ENCODE data around the gene ART1. TPM values are rescaled to one million over a fixed set of nuclear protein-coding genes. Genes with fewer than 3 reads are reported as not detected.
A peak's percentile ranks its signal among the peaks of the same experiment; 100 is the strongest.
"Not testable (repeated sequence)": the region's sequence is repeated elsewhere in the genome, so short reads cannot be mapped to it uniquely, and the experiment has no call there.

Gene ART1, protein sequence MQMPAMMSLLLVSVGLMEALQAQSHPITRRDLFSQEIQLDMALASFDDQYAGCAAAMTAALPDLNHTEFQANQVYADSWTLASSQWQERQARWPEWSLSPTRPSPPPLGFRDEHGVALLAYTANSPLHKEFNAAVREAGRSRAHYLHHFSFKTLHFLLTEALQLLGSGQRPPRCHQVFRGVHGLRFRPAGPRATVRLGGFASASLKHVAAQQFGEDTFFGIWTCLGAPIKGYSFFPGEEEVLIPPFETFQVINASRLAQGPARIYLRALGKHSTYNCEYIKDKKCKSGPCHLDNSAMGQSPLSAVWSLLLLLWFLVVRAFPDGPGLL
- not detected in 2 replicates for total RNA-seq (2014; rRNA removed; shearing (Covaris generic); ENCODE audit: low replicate concordance)

DNA sequence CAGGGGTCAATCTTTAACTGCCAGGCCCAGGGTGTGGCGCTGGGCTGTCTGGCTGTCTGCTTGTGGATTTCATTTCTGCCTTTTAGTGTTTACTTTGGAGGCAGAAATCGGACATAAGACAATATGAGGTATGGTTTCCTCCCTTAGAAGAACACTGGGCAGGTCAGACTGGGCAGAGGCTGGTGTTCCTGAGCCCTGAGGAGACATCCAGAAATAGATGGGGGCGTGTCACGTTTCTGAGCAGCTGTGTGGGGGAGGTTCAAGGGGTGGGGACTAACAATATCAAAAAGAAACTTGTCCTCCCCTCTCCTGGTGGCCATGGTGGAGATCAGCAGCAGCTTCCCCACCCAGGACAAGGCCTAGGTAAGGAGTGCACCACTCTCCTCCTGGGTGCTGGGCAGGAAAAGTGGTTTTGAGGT is at the start of gene ART1:
TSS of gene ART1 (plus strand) at position 312 of the 419 bp plus-strand sequence. CDS start 14,086 bp downstream, outside the sequence.
- peak; percentile 85 for DNase-seq (ENCODE audit: low read depth)
- in situ Hi-C loops (cut with HindIII; ENCODE audit: low pct_unique_long_range_greater_than_20kb, low sequenced_read_pairs), result no loop called here

DNA sequence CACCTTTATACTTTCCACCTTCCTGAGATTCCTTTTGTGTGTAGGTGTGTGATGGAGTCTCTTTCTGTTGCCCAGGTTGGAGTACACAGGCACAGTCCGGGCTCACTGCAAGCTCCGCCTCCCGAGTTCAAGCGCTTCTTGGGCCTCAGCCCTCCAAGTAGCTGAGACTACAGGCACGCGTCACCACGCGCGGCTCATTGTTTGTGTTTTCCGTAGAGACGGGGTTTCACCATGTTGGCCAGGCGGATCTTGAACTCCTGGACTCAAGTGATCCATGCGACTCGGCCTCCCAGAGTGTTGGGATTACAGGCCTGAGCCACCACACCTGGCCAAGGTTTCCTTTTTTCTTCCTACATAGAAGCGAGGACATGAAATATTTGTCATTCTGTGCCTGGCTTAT is 47.2 kb upstream of the ART1 start:
- in situ Hi-C loops (cut with HindIII; ENCODE audit: low pct_unique_long_range_greater_than_20kb, low sequenced_read_pairs); DNase-seq (ENCODE audit: low read depth): not testable (repeated sequence)

DNA sequence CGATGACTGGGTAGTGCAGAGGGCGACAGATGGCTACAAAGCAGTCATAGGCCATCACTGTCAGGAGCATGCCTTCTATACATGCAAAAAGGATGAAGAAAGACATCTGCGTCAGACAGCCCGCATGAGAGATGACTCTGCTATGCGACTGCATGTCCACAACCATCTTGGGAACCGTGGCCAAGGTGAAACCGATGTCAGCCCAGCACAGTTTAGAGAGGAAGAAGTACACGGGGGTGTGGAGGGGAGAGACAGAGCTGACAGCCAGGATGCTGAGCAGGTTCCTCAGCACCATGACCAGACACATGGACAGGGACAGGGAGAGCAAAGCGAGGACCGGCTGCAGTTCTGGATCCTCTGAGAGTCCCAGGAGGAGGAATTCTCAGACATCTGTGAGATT is 44.7 kb upstream of the ART1 start:
- in situ Hi-C loops (cut with HindIII; ENCODE audit: low pct_unique_long_range_greater_than_20kb, low sequenced_read_pairs); DNase-seq (ENCODE audit: low read depth): not testable (repeated sequence)

DNA sequence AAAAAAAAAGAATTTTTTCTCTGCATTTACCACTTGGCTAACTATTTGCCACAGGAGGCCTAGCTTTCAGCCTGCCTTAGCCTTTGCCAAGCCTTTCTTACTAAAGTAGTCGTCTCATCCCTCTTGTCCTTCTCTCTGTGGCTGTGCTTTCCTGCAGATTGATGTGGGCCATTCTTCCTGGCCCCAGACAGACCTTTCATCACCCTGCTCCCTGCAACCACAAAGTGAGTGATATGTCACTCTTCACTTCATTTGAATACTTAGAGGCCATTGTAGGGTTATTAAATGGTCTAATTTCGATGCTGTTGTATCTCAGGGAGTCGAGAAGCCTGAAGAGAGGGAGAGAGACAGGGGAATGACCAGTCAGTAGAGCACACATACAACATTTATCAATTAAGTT is 40.8 kb upstream of the ART1 start:
- in situ Hi-C loops (cut with HindIII; ENCODE audit: low pct_unique_long_range_greater_than_20kb, low sequenced_read_pairs), result no loop called here
- no peak for DNase-seq (ENCODE audit: low read depth)

DNA sequence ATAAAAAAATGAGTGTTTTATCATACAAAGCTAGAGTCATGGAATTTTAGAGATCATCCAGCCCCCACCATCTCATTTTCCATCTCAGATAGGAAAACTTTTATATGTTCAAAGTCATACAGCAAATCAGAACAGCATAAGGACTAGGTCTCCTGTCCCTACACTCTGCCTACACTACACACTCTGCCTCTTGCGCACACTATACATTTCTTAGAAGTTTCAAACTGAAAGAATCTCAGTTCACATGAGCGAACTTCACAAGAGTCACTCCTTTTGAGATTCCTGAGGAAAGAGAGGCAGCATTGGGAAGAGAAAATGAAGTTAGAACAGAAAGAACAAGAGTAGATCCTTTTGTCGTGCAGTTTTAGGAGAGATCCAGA is 39.7 kb upstream of the ART1 start:
- in situ Hi-C loops (cut with HindIII; ENCODE audit: low pct_unique_long_range_greater_than_20kb, low sequenced_read_pairs), result no loop called here
- no peak for DNase-seq (ENCODE audit: low read depth)

DNA sequence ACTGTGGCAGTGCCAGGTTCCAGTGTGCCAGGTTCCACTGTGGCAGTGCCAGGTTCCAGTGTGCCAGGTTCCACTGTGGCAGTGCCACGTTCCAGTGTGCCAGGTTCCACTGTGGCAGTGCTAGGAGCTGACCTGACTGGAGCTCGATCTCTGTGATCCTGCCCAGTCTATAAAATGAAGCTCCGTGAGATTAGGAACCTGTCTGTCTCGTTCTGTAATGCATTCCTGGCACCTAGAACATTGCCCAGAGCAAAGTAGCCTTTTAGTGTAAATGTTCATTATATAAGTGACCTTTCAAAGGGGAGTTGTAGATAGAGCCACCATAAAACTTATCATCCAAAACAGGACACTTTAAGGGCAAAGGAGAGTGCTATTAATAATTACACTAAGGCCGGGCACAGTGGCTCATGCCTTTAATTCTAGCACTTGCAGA is 39.1 kb upstream of the ART1 start:
- in situ Hi-C loops (cut with HindIII; ENCODE audit: low pct_unique_long_range_greater_than_20kb, low sequenced_read_pairs), result no loop called here

DNA sequence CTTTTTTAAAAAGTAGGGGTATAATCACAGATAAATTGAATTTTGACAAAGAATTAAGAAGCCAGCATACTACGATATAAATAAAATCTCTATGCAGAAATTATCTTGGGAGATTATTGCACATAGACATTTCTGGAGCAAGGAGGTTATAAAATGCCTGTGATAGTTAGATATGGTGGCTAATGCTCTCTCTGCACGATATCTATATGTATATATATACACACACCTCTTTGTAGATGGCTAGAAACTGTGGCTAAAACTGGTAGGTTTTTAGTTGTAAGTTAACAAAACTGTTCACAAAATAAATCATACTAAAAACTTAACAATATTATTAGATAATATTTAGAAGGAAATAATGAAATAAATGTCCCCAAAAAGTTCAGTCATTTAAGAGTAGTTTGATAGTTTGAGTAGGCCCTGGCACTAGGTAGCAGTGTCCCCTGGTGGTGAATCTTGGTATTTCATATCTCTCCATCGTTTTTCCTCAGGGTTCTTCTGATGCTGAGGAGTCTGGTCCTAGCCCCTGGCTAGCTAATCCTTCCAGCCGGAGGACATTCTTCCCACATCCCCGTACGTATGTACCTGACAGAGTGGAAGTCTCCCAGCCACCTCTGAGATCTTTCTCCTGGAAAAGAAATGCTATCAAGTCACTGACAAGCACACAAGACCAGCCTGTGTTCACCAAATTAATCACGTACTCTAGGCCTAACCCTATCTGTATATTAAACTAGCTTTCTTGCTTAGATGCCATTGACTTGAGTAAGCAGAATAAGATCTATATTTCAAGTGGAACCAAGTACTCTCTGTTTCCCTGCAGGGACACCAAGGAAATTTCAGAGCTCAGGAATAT is 35.3 kb upstream of the ART1 start:
- DNase-seq (ENCODE audit: low read depth), result peak; percentile 31
- in situ Hi-C loops (cut with HindIII; ENCODE audit: low pct_unique_long_range_greater_than_20kb, low sequenced_read_pairs), result no loop called here

More for the DNA sequence above, 39.1 kb upstream of the ART1 start:
- no peak for DNase-seq (ENCODE audit: low read depth)

DNA sequence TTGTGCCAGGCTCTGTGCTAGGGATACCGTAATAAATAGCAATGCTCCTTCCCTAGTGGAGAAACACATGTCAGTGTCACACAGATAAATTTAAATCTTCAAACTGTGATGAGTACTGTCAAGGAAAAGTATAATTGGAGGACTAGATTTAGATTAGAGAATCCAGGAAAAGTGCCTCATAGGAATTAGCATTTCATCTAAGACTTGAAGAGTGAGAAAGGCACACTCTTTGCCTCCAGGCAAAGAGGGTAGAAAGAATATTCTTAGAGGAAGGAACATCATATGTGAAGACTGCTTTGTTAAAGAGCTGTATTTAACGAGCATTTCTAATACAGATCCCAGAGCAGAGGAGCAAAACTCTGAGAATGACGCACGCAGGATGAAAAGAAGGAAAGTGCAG is 34.1 kb upstream of the ART1 start:
- DNase-seq (ENCODE audit: low read depth), result no peak
- in situ Hi-C loops (cut with HindIII; ENCODE audit: low pct_unique_long_range_greater_than_20kb, low sequenced_read_pairs), result no loop called here

DNA sequence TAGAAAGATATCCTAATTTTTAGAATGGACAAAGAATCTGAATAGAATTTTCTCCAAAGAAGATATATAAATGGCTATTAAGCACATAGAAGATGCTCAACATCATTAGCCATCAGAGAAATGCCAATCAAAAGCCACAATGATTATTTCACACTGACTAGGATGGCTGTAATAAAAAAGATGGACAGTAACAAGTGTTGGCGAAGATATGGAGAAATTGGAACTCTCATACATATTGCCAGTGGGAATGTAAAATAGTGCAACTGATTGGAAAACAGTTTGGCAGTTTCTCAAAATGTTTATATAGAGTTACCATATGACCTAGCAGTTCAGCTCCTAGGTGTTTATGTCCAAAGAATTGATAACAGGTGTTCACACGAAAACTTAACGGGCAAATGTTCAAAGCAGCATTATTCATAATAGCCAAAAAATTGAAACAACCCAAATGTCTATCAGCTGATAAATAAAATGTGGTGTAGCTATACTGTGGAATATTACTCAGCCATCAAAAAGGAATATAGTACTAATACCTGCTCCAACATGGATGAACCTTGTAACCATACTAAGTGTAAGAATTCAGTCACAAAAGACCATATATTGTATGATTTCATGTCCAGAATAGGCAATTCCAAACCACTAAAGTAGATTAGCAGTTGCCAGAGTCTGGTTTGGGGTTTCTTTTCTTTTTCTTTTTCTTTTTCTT is 32.8 kb upstream of the ART1 start:
- in situ Hi-C loops (cut with HindIII; ENCODE audit: low pct_unique_long_range_greater_than_20kb, low sequenced_read_pairs), result no loop called here
- no peak for DNase-seq (ENCODE audit: low read depth)

DNA sequence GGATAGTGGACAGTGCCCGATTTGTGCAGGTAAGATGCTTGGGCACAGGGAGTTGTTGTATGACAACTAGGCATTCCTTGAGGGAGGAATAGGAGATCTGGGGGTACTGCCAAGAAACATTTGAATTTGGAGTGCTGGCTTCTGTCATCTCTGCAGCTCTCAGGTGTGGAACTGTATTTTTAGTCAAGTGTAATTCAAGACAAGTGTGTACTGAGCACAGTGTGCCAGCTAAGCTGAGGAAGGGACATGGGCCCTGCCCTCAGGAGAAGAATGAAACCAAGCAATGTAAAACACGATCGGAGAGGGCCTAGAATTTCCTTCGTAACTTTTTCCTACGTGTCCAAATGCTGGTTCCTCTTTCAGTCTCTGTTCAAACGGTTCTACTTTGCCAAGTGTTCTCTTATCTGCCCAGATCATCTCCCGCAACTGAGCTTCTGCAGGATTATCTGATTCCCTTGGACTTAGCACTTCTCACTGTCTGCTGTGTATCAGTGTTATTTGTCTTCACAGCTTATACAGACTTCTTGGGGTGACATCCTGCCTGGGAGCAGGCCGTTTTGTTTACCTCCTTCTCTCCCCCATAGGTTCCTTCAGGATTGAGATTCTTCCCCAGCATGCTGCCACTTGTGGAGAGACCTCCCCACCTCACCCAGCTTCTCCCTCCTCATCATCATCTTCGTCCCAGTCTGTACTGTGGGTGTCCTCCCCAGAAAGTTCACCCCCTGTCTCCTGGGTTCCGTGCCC is 30.8 kb upstream of the ART1 start:
- in situ Hi-C loops (cut with HindIII; ENCODE audit: low pct_unique_long_range_greater_than_20kb, low sequenced_read_pairs), result no loop called here

DNA sequence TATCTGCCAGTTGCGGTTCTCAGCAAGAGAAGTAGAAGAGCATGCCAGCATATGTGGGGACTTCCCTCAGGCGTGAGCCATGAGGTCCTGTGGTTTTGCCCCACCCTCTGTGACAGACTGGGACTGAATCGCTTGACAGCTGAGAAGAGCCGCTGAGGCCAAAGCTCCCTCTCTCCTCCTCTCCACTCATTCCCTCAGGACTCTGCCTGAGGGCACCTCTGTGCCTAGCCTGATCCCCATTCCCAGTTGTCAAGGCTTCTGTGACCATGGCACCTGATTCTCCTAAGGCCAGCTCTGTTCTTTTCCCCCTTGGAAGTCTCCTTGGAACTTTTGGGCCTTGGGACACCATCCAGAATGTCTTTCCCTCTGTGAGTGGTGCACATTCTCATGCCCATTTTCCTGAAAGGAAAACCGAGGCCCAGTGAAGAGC is 30.2 kb upstream of the ART1 start:
- peak; percentile 46 for DNase-seq (ENCODE audit: low read depth)
- in situ Hi-C loops (cut with HindIII; ENCODE audit: low pct_unique_long_range_greater_than_20kb, low sequenced_read_pairs), result no loop called here

More for the DNA sequence above, 30.8 kb upstream of the ART1 start:
- no peak for DNase-seq (ENCODE audit: low read depth)

DNA sequence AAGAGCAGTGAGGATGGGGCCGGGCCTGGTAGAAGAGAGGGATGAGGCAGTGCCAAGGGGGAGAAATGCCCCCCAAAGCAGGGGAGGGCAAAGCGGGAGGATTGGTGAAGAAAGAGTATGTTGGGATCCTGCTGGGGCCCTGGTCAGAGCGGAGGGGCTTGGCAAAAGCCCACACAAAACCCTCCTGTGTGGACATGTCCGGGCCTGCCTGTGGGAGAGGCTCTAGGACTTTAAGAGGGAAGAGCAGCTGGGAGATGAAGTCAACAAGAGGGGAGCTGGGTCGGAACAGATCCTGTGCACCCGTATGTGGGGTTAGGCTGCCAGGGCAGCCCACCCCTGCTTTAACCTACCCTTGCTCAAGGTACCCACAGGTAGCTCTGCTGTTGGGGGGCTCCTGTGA is 28.9 kb upstream of the ART1 start:
- in situ Hi-C loops (cut with HindIII; ENCODE audit: low pct_unique_long_range_greater_than_20kb, low sequenced_read_pairs), result no loop called here
- no peak for DNase-seq (ENCODE audit: low read depth)

DNA sequence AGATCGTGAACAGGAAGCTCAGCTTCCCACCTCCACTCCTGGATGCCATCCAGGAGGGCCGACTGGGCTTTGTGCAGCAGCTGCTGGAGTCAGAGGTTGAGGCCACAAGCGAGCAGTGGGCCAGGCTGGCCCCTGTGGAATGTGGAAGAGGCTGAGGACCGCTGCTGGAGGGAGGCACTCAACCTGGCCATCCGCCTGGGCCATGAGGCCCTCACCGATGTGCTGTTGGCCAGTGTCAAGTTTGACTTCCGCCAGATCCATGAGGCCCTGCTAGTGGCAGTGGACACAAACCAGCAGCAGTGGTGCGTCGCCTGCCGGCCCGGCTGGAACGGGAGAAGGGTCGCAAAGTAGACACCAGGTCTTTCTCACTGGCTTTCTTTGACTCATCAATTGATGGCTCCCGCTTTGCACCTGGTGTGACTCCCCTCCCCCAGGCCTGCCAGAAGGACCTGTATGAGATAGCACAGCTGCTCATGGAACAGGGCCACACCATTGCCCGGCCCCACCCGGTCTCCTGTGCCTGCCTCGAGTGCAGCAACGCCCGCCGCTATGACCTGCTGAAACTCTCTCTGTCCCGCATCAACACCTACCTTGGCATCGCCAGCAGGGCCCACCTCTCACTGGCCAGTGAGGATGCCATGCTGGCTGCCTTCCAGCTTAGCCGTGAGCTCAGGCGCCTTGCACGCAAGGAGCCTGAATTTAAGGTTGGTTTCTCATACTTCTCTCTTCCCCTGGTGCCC is 28.0 kb upstream of the ART1 start:
- DNase-seq (ENCODE audit: low read depth), result no peak
- in situ Hi-C loops (cut with HindIII; ENCODE audit: low pct_unique_long_range_greater_than_20kb, low sequenced_read_pairs), result no loop called here

DNA sequence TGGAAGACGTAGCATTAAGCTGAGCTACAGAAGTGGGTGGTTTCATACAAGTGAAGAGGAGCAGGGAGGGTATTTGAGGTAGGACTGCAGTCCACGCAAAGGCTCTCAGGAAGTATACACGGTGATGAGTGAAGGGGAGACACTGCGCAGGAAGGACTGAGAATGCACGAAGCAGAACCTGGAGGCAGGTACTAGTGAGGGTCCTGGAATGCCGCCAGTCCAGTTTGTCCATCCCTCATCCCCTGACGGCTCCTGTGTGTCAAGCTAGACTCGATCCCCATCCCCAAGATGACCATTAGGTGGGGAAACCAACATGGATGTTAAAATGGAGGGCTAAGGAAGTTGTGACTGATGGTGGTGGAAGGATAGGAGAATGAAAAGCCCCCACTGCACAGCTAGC is 26.9 kb upstream of the ART1 start:
- DNase-seq (ENCODE audit: low read depth), result no peak
- in situ Hi-C loops (cut with HindIII; ENCODE audit: low pct_unique_long_range_greater_than_20kb, low sequenced_read_pairs), result no loop called here

DNA sequence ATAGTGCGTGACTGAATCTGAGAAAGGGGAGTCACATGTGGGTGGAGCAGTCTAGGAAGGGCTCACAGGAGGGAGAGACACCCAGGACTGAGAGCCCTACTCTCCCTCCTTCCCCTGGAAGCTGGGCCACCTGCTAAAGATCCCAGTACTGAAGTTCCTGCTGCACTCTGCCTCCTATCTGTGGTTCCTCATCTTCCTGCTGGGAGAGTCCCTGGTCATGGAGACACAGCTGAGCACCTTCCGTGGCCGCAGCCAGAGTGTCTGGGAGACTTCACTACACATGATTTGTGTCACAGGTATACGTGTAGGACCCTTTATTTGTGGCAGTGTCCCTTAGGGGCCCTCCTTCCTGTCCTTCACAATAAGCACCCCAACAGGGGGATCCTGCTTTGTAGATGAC is 22.4 kb upstream of the ART1 start:
- DNase-seq (ENCODE audit: low read depth), result no peak
- in situ Hi-C loops (cut with HindIII; ENCODE audit: low pct_unique_long_range_greater_than_20kb, low sequenced_read_pairs), result no loop called here

DNA sequence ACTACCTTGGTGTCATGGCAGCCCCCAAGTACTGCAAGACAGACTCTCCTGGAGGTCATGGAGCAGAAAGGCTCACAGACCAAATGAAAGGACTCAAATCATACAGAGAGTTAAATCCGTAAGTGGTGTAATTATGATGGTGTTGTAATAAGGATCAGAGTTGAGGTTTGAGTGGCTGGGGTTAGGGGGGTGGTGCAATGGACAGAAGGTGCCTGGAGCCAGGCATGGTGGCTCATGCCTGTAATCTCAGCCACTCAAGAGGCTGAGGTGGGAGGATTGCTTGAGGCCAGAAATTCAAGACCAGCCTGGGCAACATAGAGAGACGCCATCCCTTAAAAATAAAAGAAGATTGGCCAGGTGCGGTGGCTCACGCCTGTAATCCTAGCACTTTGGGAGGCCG is 21.8 kb upstream of the ART1 start:
- no peak for DNase-seq (ENCODE audit: low read depth)
- in situ Hi-C loops (cut with HindIII; ENCODE audit: low pct_unique_long_range_greater_than_20kb, low sequenced_read_pairs), result no loop called here

DNA sequence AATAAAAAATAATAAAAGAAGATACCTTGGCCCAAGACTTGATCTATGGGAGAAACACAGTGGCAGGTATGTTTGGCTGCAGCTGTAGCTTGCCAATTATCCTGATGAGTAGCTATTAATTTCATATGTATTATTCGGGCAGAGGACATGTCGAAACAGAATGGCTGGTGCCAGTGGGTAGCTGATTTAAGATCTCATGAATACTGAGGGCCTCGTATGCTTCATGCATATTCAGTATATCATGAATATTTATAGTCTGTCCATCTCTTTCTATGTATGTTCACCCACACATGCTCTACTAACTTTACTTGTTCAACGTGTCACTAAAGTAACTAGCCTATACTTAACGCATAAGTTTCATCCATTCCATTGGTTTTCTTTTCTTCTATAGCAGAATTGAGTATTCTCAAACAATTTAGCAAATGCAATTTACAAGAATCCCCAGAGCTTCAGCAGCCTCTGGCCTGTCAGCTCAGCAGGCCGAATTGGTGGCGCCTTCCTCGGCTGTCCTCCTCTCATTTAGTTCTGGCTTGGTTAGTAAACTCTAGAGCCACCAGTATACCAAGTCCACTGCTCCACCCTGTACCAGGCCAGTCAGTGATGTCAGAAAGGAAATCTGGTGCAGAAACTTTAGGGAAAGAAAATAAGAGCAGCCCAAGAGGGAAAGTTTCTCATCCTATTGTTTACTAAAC is 21.0 kb upstream of the ART1 start:
- DNase-seq (ENCODE audit: low read depth), result no peak
- in situ Hi-C loops (cut with HindIII; ENCODE audit: low pct_unique_long_range_greater_than_20kb, low sequenced_read_pairs), result no loop called here
